AG04449 (cell line): Measurements from ENCODE around the gene TGIF2.

Source experiments
- CTCF ChIA-PET: fragments of 350-600 bp; formaldehyde crosslinking; extraction: SDS; loops from one replicate; lab custom pipeline; 2021; ENCODE audit warnings: antibody characterized with exemption; lab: Yijun Ruan, JAX
- POLR2A ChIA-PET: fragments of 400-600, 350-600 bp; formaldehyde crosslinking; extraction: SDS; loops from one replicate; lab custom pipeline; 2020; ENCODE audit warnings: antibody characterized with exemption, inconsistent platforms; lab: Yijun Ruan, JAX
- DNase-seq: peaks from one replicate; pipeline ENCODE4 v3.0.0-alpha.2; 2010; ENCODE audit warnings: low read depth, low spot score
- H3K4me3 ChIP-seq: 2 replicates; pipeline ENCODE4 v1.5.1; 2011; ENCODE audit warnings: low read depth, mild to moderate bottlenecking, control low read depth, low read length
- CTCF ChIP-seq: IDR thresholded peaks from one replicate; pipeline ENCODE4 v1.5.1; 2011; ENCODE audit warnings: mild to moderate bottlenecking, moderate library complexity, low read length, control low read depth, inconsistent platforms; ENCODE audit not compliant: insufficient read depth; ENCODE audit errors: missing control alignments

TGIF2 gene

GRCh38 chr20:36628076-36628475, 54.7 kb downstream of the TGIF2 start:
- CTCF ChIA-PET: interaction anchor here (1.1 to 1.8 kb wide), 2 partner anchors 23 to 292 kb away, joined by 3 to 4 read pairs; no protein-coding TSS in a partner anchor
- TF ChIP-seq CTCF: no peak
- no peak overlapping the region for H3K4me3 ChIP-seq
- no peak for DNase-seq
- POLR2A ChIA-PET: interaction anchor here (0.6 kb wide), 1 partner anchor 114 kb away, joined by 5 read pairs; no protein-coding TSS in a partner anchor

GRCh38 chr20:36629719-36630681, 56.6 kb downstream of the TGIF2 start:
- H3K4me3 ChIP-seq: no peak overlapping the region
- ChIA-PET POLR2A (interaction anchor here (0.7 kb wide), 1 partner anchor 1796 kb away, joined by 6 read pairs; no protein-coding TSS in a partner anchor), CTCF (interaction anchor here (0.7 to 3.2 kb wide), 5 partner anchors 16 to 124 kb away, joined by 3 to 11 read pairs (median 3); partner anchors contain the start of gene RAB5IF)
- no peak for DNase-seq
- no peak for TF ChIP-seq CTCF

- no peak overlapping the region for H3K4me3 ChIP-seq
- ChIA-PET POLR2A (no interaction called here), CTCF (interaction anchor here (1.3 to 3.2 kb wide), 2 partner anchors 20 to 25 kb away, joined by 3 to 11 read pairs; no protein-coding TSS in a partner anchor)
- no peak for DNase-seq
- TF ChIP-seq CTCF: no peak
These were observed 58.2 kb downstream of the TGIF2 start for GRCh38 chr20:36631646-36632045.

- H3K4me3 ChIP-seq: no peak overlapping the region
- ChIA-PET POLR2A (no interaction called here), CTCF (interaction anchor here (1.3 to 3.2 kb wide), 2 partner anchors 20 to 26 kb away, joined by 3 to 11 read pairs; no protein-coding TSS in a partner anchor)
- TF ChIP-seq CTCF: no peak
- no peak for DNase-seq
These were observed 58.7 kb downstream of the TGIF2 start for GRCh38 chr20:36632147-36632486.

GRCh38 chr20:36632487-36633284, 59.3 kb downstream of the TGIF2 start:
- POLR2A ChIA-PET: no interaction called here
- H3K4me3 ChIP-seq: no peak overlapping the region
- DNase-seq: no peak
- CTCF ChIA-PET: interaction anchor here (1.1 to 1.3 kb wide), 2 partner anchors 16 to 26 kb away, joined by 3 read pairs; no protein-coding TSS in a partner anchor
- TF ChIP-seq CTCF: no peak
